Stimulated activated CD4-positive, alpha-beta T cell treated with anti-CD3 and anti-CD28 coated beads, Interleukin-1b, Interleukin-23, amount 100 ng/mL, for 48 hours (primary cell): ENCODE data around the gene NCBP1.

Source experiments
- DNase-seq: peaks from one replicate; pipeline ENCODE4 v3.0.0-alpha.2; 2020

Gene NCBP1

DNA sequence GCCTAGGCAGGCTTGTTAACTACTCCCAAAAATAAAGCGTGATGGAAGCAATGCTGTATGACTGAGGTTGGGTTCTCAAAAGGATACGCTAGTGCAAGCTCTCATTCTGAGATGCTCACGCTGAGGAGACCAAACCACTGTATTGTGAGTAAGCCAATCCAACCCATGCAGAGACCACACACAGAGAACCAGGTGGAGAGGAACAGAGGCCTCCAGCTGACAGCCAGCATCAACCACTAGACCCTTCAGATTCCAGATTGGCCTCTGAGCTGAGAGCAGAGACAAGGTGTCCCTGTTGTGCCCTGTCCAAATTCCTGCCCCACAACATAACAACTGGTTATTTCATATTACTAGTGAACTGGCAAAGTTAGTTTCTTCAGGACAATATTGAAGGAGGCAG is 5.0 kb upstream of the NCBP1 start:
- DNase-seq: no peak

DNA sequence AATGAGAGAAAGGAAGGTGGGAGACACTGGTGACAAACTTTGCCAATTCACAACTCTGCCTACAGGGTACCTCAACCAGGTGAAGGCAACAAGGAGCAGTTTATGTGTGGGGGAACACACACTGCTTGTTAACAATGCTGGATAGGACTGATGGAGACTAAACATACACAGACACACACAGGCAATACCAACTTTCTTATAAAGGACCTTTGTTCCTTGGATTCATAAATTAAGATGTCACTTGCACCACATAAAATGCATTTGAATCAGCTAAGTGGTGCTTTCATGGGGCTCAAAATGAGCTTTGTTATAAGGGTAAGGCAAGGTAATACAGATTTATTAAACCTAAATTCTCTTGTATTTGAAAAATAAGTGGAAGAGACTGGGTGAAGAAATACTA is 4.5 kb upstream of the NCBP1 start:
- DNase-seq: no peak

DNA sequence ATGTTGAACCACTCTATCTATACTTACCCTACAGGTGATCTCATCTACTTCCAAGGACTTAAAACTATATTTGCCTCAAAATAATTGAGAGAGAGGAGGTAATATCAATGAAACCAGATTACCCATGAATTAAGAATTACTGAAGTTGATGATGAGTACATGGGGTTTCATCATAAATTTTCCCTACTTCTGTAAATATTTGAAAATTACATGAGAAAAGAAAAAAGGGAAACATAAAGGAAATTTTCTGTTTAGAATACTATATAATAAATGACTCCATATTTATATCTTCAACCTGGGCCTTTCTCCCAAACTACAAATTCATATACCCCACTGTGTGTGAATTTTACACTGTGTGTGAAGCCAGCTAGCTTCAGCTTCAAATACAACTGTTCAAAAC is 3.0 kb upstream of the NCBP1 start:
- DNase-seq: no peak

DNA sequence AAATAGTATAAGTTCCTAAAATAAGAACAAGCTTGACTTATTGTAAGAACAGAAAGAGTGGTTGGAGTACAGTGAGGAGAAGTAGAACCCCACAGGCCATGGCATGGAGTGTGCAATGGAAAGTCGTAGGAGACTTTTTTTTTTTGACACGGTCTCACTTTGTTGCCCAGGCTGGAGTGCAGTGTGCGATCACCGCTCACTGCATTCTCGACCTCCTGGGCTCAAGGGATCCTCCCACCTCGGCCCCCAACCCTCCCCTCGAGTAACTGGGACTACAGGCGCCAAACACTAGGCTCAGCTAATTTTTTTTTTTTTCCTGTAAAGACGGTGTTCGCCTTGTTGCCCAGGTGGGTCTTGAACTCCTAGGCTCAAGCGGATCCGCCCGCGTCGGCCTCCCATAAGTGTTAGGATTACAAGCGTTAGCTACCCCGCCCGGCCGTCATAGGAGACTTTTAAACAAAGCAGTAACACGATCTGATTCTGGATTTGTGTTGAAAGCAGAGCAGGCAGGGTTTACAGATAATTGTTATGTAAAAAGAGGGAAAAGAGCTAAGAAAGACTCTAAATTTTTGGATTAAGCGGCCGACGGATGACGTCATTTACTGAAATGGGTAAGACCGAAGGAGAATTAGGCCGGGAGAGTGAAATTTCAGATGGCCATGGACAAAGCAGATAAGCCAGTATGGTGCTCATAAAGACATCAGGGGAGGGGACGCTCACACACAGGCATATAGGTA is 1.2 kb upstream of the NCBP1 start:
- peak; percentile 6 for DNase-seq

DNA sequence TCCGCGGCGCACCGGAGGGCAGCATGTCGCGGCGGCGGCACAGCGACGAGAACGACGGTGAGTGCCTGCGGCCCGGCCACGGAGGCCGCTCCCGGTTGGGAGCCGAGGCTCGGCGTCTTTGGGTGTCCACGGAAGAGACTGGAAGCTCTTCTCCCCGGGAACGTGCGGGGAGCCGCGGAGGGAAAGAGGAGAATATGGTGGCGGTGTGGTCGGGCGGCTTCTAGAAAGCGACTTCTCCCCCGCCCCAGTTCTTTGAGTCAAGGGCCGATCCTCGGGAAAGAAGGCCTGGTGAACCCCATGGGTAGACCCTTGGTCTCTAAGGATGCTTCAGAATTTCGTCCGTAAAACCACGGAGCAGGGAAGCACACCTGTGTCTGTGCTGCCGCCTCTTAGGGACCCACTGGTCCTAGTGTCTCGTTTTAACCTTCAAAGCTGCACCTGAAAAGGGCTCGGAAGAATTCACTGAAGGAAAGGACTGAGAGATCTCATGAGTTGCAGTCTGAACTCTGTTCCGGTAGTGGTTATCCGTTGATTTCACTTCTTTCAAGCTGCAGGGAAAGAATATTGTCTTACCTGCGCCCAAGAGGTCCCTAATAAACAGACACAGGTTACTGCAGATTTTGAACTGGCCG is 354 bp downstream of the NCBP1 start:
- DNase-seq: no peak

DNA sequence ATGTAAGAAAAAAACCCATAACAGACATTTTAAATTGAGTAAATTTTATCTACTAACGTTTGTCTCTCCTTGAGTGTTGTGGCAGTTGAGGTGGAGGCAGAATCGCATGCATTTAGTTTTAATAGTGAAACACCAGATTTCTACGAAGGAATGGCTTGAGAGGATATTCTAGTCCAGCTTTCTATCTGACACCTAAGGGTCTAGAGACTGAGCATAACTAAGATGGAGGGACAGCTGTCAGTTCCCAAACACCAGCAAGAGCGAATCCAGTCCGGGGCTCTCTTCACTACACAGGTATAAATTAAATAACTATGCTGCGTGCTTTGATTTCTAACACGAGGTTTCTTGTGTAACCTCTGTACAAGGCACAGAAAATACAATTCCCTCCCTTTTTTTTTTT is 1.4 kb downstream of the NCBP1 start:
- no peak for DNase-seq

DNA sequence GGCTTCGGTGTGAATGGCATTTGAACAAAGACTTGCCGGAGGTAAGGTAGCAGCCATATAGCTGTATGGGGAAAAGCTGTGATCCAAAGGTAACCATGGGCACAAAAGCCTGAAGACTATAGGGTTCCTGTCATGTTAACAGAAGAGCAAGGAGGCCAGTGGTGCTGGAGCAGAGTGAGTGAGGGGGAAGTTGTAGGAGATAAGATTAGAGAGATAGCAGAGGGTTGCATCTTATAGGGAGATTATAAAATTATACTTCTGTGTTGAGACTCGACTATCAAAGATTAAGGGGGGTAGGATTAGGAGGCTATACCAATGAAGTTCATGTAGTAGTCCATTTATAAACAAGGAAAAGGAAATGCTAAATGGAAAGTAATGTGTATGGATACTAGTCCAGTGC is 3.3 kb downstream of the NCBP1 start:
- no peak for DNase-seq

DNA sequence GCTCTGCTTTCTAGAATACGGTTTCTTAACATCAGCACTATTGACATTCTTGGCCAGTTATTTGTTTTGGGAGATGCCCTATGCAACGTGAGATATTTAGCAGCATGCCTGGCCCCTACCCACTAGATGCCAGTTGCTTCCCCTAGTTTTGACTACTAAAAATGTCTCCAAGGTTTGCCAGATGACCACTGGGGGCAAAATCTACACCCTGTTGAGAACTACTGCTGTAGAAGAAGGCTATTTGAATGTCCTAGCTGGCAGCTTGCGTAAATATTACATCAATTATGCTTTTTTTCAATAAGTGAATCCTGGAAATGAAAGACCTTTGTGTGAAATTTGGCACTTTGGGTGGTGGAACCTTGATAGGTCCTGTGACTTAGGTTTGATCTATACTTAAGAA is 5.0 kb downstream of the NCBP1 start:
- no peak for DNase-seq

DNA sequence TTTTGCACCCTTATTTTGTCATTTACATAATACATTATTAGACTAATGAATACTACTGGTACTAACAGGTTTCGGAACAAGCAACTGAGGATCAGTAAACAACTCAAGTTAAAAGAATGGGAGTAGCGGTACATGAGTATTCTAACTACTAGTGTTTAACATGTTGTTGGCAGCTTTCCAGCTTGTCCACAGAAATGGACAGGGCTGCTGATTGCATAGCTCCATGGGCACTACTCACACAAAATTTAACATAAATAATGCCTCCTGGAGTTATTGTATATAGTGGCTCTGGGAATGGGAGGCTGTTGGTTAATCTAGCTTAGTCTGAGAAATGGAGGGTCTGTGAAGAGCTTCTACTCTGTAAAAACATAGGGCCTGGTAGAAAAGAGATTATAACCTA is 6.7 kb downstream of the NCBP1 start:
- no peak for DNase-seq

DNA sequence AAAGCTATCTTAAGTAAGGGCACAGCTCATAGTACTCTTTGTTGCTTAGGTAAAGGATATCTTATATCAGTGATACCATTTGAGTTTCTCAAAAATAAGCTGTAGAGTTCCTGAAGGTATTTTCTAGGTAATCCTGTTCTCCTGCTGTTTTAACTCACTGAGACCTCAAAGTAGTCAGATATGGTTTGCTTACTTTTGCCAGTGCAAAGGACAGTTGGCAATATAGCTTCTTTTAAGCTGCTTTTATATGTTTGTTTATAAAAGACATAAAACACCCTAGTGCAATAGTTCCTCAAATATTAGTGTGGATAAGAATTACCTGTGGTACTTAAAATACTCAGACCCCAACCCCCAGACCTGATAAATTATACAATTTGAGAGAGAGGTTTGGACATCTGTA is 12.1 kb downstream of the NCBP1 start:
- no peak for DNase-seq

DNA sequence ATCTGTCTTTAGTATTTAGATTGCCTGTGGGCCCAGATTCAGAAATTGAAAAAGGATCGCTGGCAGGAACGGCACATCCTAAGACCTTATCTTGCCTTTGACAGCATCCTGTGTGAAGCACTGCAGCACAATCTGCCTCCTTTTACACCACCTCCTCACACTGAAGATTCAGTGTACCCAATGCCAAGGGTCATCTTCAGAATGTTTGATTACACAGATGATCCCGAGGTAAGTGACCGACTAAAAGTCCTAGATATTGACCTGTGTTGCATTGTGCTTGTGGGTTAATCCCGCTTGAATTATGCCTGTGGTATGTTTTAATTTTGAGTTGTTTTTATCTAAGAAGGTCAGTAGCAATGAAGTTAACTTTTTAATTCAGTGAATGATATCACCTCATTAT is 14.4 kb downstream of the NCBP1 start:
- no peak for DNase-seq

DNA sequence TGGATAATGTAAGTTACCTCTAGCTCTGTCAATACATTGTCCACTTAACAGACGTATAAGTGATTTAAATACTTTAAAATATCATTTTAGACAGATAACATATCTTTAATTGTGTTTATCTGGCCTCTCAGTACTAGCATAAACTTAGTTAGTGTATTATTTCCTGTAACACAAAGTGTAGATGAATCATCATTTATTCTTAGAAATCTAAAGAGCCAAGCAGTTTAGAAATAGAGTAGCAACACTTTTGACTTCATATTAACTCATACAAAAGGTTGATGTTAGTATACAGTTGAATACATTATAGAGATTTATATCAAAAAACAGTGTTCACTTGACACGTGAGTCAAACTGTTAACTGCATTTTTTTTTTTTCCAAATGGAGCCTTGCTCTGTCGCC is 18.0 kb downstream of the NCBP1 start:
- DNase-seq: no peak

DNA sequence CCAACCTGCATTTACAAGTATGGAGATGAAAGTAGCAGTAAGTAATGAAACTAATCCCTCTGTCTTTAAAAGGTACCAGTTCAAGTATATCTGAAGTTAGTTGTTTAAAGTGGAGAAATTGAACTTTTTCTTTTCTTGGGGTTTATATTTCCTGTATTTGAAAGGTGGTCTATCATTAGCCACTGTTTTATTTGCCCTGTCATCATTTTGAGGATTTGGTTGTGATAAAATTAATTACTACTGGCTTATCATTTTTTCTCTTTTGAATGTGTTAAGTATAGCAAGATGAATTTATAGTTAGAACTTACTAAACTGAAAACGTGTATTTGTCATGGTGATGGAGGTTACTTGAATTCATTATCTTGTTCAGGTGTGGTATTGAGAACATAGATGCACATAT is 25.1 kb downstream of the NCBP1 start:
- no peak for DNase-seq

DNA sequence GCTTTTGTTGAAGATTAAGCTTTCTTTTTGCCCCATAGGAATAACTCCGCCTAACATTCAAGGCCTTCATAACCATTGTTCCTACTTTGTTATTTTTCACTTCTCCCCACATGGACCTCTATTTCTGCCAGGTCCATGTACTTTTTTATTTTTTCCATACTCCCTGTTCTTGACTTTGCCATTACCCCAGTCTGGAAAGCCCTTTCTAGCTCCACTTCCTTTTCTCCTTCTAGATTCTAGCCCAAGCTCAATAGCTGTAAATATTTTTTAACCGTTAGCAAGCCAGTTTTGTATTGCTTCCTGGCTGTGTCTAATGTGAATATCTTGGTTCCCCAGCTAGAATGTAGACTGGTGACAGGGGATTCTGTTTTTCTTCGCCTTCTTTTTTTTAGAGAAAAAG is 26.1 kb downstream of the NCBP1 start:
- no peak for DNase-seq

DNA sequence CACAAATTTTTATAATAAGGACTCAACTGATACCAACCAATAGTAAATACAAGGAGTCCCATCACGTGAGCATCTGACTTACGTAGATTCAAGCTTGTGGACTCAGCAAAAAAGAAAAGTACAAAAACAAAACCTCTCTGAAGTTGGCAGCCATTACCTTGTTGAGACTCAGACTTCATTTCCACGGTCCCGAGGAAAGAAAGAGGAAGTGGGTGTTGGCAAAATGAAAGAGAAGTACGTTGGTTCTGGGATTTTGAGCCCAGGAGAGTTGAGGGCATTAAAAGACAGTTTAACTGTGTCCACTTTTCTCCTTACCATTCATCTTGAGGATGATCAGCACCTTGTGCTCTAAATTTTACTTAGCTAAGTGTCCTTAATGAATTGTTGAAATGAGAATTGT is 26.7 kb downstream of the NCBP1 start:
- no peak for DNase-seq

DNA sequence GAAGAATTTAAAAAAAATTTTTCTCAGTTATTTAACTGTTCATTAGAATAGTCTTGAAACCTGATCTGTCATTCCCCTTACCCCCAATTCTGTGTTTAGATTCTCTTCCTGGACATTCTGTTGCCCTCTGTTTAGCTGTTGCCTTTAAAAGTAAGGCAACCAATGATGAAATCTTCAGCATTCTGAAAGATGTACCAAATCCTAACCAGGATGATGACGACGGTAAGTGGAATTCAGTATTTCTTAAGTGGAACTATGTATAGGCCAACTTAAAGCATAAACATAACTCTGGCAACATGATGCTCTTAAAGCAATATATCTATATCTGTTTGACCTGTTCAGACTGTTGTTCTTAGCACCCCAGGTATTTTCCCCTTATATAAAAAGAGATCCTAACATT is 27.2 kb downstream of the NCBP1 start:
- no peak for DNase-seq

DNA sequence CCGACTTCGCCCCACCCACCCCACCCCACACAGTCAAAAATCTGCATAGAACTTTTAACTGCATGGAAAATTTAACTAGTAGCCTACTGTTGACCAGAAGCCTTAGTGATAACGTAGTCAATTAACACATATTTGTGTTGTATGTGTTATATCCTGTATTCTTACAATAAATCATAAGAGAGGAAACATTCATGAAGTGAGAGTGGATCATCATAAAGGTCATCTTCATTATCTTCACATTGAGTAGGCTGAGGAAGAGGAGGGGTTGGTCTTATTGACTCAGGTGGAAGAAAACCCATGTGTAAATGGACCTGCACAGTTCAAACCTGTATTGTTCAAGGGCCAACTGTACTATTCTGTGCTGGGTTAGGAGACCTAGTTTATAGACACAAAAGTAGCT is 32.1 kb downstream of the NCBP1 start:
- no peak for DNase-seq

DNA sequence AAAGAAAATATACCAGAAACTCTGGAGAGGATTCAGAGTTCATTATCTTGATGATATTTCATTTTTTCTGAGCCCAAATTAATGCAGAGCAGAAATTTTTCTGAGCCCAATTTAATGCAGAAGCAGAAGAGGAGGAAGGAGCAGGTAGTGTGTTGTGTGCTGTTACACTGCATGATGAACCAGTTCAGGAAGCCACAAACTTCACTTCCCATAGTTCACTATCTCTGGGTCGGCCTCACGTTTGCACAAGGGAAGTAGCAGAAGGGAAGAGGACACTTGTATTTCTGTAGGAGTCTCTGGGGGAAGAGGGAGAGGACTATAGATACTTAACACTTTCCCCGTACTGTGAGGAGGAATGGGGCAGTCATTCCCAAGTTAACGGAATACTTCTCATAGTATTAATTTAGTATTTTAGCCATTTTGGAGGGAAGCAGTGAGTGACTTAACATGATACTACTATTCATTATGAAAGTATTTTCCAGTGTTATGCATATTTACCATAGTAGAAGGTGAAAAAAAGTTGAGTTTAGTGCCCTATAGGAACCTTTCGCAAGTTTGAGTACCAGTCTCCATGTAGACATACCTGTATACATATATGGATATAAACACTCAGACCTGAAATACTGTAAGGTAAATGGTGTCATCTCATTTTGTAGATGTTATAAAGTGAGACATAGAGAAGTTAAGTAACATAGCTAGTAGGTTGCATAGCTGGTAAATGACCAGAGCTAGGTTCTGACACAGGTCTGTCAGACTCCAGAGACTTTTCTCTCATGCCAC is 33.5 kb downstream of the NCBP1 start:
- DNase-seq: no peak

DNA sequence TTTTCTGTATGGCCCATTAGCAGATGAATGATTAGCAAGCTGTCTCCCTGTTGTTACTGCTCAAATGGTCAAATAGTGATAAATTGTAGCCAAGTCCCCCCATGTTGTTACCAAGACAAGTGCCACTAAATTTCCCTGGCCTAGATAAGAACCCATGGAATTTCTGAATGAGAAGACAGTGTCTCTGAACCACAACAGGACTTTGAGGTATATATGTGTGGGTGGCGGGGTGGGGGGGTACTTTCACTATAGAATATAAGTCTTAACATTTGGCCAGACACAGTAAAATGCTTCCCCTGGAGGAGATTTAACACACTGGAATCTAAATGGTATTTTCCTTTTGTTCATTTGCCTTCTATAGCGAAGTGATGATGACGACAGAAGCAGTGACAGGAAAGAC is 34.9 kb downstream of the NCBP1 start:
- DNase-seq: peak; percentile 10

DNA sequence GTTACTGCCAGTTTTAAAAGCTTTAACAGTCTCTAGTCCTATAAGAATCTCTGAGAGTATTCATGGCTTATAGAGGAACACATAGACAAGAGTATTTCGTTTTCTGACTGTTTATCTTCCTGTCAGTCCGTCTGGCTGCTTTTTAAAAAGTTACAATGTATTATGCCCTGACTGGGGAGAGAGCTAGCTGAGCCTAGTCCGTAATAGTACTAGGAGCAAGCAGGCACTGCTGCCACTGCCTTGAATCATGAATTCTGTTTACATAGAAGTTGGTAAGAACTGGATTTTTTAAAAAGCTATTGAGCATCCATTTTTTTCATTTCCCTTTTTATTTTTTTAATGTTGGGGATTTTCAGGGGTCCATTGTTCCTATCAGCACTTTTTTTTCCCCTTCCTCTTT is 37.0 kb downstream of the NCBP1 start:
- no peak for DNase-seq

DNA sequence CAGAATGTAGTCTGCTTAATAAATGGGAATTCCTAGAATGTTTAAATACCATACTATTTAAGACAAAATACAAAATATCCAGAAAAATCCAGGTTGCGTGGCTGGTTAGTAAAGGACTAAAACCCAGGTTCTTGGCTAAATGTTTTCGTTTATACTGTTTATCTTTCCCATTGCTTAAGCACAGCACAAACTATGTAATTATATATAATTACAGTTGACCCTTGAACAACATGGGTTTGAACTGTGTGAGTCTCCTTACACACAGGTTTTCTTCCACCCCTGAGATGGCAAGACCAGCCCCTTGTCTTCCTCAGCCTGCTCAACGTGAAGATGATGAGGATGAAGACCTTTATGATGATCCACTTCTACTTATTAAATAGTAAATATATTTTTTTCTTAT is 38.8 kb downstream of the NCBP1 start:
- DNase-seq: no peak

DNA sequence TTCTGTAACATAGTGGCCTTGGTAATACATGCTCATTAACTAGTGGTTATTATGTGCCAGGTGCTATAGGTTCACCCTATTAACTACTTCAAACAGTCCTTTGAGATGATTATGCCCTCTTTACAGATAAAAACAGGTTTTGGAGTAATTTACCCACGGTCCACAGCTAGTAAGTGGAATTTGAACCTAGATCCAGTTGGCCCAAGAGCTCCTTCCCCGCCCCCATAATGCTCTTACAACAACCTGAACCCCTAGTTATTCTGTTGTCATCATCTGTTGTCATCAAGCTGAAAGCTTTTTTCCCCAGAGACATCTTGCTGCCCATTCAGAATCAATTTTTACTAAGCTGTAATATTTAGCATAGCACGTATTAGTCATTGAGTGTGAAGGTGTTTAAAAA is 40.3 kb downstream of the NCBP1 start:
- no peak for DNase-seq

DNA sequence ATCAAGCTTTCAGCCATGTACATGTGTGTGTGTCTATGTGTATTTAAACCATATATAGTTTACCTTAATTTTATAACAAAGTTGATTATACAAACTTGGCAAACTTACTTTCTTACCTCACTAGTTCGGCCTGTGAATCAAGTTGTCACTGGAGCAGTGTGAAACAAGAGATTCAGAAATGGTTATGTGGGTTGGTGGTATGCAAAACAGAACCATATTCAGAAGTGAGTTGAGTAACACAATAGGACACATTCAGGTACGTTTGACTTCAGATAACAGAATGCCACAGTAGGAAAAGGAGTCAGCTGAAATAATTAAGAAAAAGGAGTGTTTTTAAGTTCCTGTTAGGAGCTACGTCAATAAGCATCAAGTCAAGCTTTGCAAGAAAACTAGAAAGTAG is 42.0 kb downstream of the NCBP1 start:
- DNase-seq: no peak

DNA sequence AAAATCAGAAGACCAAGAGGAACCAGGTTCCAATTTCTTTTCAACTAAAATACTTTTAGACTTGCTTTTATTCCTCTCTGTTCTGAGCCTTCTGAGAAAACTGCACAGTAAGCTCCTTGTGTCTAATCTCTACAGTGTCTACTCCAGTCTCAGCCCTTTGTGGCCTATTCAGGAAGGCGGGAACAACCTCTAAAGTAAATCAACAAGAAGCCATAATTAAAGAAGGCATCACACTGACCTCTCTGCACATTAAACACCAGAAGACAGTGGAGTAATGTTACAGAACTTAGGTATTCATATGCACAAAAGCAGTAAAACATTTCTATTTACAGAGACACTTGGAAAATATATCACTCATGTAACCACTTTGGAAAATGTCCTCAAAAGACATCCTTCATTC is 48.6 kb downstream of the NCBP1 start:
- DNase-seq: no peak
